Neural cell (in vitro differentiated cells): Measurements from ENCODE around the gene GUCA2B. TPM values are rescaled to one million over a fixed set of nuclear protein-coding genes. Genes with fewer than 3 reads are reported as not detected.

Experiments used
- H2AFZ ChIP-seq: fragments of 200-600, 300-800 bp; sonication (generic), shearing (Covaris generic); 2 replicates; pipeline ENCODE4 v1.6.0; 2014; ENCODE audit warnings: low read depth, mild to moderate bottlenecking, antibody characterized with exemption, low read length, moderate library complexity
- H3F3A ChIP-seq: fragments of 200-600 bp; shearing (Covaris generic); 2 replicates; pipeline ENCODE4 v1.6.1; 2016; ENCODE audit warnings: mild to moderate bottlenecking, moderate library complexity, mixed read lengths, antibody characterized with exemption, low read length; ENCODE audit not compliant: insufficient read depth, poor library complexity, severe bottlenecking
- H3K27ac ChIP-seq: fragments of 200-600, 300-800 bp; sonication (generic), shearing (Covaris generic); 2 replicates; pipeline ENCODE4 v1.5.1; 2014; ENCODE audit warnings: mild to moderate bottlenecking, low read length, moderate library complexity
- H3K27me3 ChIP-seq: fragments of 300-800, 200-600 bp; sonication (generic), shearing (Covaris generic); 2 replicates; pipeline ENCODE4 v1.6.0; 2014; ENCODE audit warnings: mild to moderate bottlenecking, low read depth, low read length, moderate library complexity; ENCODE audit not compliant: insufficient read depth
- H3K36me3 ChIP-seq: fragments of 300-800, 200-600 bp; sonication (generic), shearing (Covaris generic); 2 replicates; pipeline ENCODE4 v1.5.1; 2014; ENCODE audit warnings: mild to moderate bottlenecking, antibody characterized with exemption, low read length, moderate library complexity; ENCODE audit not compliant: insufficient read depth
- H3K4me2 ChIP-seq: fragments of 300-800, 200-600 bp; sonication (generic), shearing (Covaris generic); 2 replicates; pipeline ENCODE4 v1.6.0; 2014; ENCODE audit warnings: mild to moderate bottlenecking, low read length
- H3K4me3 ChIP-seq: fragments of 300-800, 200-600 bp; sonication (generic), shearing (Covaris generic); 2 replicates; pipeline ENCODE4 v1.5.1; 2014; ENCODE audit warnings: mild to moderate bottlenecking, low read length, moderate library complexity
- H3K79me2 ChIP-seq: fragments of 200-600 bp; shearing (Covaris generic); replicated peaks from 2 replicates; pipeline ENCODE4 v1.6.0; 2014; ENCODE audit warnings: mild to moderate bottlenecking, low read length, moderate library complexity; ENCODE audit not compliant: insufficient read depth
- H3K9ac ChIP-seq: fragments of 300-800, 200-600 bp; sonication (generic), shearing (Covaris generic); 2 replicates; pipeline ENCODE4 v1.6.1; 2016; ENCODE audit warnings: mild to moderate bottlenecking, low read length, mixed read lengths
- H3K9me2 ChIP-seq: fragments of 200-600 bp; shearing (Covaris generic); 2 replicates; pipeline ENCODE4 v1.6.1; 2016; ENCODE audit warnings: mild to moderate bottlenecking, low read length, mixed read lengths; ENCODE audit not compliant: insufficient read depth
- H3K9me3 ChIP-seq: fragments of 200-600, 300-800 bp; sonication (generic), shearing (Covaris generic); 2 replicates; pipeline ENCODE4 v1.6.1; 2016; ENCODE audit warnings: mild to moderate bottlenecking, mixed run types, low read length, moderate library complexity, mixed read lengths
- H4K20me1 ChIP-seq: fragments of 200-600 bp; shearing (Covaris generic); 2 replicates; pipeline ENCODE4 v1.6.1; 2016; ENCODE audit warnings: mild to moderate bottlenecking, mixed run types; ENCODE audit not compliant: insufficient read depth
- EP300 ChIP-seq: fragments of 450-650 bp; conservative IDR thresholded peaks from 2 replicates; pipeline ENCODE4 v1.6.1; 2014; ENCODE audit warnings: antibody characterized with exemption, mild to moderate bottlenecking, moderate library complexity; ENCODE audit not compliant: poor library complexity, severe bottlenecking
- EZH2 ChIP-seq: fragments of 200-600, 300-800 bp; shearing (Covaris generic), sonication (generic); IDR thresholded peaks from 2 replicates; pipeline ENCODE4 v1.6.1; 2014; ENCODE audit warnings: antibody characterized with exemption, low read length, borderline replicate concordance, mild to moderate bottlenecking; ENCODE audit not compliant: insufficient read depth, poor library complexity, severe bottlenecking
- MXI1 ChIP-seq: fragments of 450-650 bp; conservative IDR thresholded peaks from 2 replicates; pipeline ENCODE4 v1.6.1; 2014; ENCODE audit warnings: antibody characterized with exemption, mild to moderate bottlenecking; ENCODE audit not compliant: poor library complexity, severe bottlenecking
- POLR2AphosphoS5 ChIP-seq: IDR thresholded peaks from 2 replicates; pipeline ENCODE4 v1.6.1; 2012
- RAD21 ChIP-seq: fragments of 450-650 bp; conservative IDR thresholded peaks from 2 replicates; pipeline ENCODE4 v1.6.1; 2014; ENCODE audit warnings: antibody characterized with exemption, mild to moderate bottlenecking, moderate library complexity
- SMC3 ChIP-seq: fragments of 450-650 bp; conservative IDR thresholded peaks from 2 replicates; pipeline ENCODE4 v1.6.1; 2014; ENCODE audit warnings: antibody characterized with exemption, mild to moderate bottlenecking, moderate library complexity; ENCODE audit not compliant: poor library complexity
- TAF1 ChIP-seq: IDR thresholded peaks from 2 replicates; pipeline ENCODE4 v1.6.1; 2012; ENCODE audit warnings: low read depth
- polyA plus RNA-seq: library from polyadenylated mRNA; depleted of rRNA; stranded (reverse); fragments of >200 nt; gene quantifications from 2 replicates; pipeline ENCODE4 v1.2.3, GENCODE V29; 2014
- TF ChIP-seq, protein P1 (sequence below): IDR thresholded peaks from 2 replicates; pipeline ENCODE4 v1.6.1; 2012; ENCODE audit warnings: borderline replicate concordance
- TF ChIP-seq, protein P2 (sequence below): fragments of 450-650 bp; IDR thresholded peaks from 2 replicates; pipeline ENCODE4 v1.5.1; 2014; ENCODE audit warnings: antibody characterized with exemption, mild to moderate bottlenecking, moderate library complexity; ENCODE audit not compliant: poor library complexity, severe bottlenecking

The GUCA2B gene
- polyA plus RNA-seq, 1 donor from 2014 or later, result not detected

DNA sequence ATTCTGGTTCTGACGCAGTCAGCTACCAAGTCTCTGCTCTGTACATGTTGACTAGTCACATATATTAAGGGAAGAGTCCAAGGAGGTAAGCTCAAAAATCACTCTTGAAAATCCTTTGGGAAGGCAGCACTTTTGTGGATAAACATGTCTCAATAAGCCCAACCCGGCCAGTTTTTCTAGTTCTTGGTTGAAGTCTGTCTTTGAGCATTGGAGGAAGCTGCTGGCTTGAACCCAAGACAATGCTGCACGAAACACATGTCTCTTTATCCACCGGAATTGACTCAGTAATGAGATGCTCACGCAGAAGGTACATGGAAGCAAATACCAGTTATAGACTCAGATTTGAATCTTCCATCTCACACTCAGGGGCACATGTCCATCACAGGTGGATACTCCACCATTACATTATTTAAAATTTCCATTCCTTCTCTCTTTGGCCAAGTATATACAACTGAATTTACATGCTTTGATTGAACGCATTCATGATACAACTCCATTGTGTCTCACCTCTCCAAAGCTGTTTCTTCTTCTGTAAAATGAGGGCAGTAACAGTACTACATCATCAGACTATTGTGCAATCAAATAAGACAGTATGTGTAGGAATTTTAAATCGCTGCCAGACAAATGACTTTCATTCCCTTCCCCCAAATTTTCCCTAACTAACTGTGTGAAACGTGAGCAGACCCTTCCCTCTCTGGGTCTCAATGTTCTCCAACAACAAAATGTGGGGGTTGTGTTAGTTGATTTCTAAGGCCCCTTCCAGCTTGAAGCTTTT is 20.9 kb downstream of the GUCA2B start:
- no peak for TF ChIP-seq RAD21
- no peak for TF ChIP-seq EZH2
- no peak for TF ChIP-seq MXI1
- TF ChIP-seq EP300, result no peak
- TF ChIP-seq, protein P1, sequence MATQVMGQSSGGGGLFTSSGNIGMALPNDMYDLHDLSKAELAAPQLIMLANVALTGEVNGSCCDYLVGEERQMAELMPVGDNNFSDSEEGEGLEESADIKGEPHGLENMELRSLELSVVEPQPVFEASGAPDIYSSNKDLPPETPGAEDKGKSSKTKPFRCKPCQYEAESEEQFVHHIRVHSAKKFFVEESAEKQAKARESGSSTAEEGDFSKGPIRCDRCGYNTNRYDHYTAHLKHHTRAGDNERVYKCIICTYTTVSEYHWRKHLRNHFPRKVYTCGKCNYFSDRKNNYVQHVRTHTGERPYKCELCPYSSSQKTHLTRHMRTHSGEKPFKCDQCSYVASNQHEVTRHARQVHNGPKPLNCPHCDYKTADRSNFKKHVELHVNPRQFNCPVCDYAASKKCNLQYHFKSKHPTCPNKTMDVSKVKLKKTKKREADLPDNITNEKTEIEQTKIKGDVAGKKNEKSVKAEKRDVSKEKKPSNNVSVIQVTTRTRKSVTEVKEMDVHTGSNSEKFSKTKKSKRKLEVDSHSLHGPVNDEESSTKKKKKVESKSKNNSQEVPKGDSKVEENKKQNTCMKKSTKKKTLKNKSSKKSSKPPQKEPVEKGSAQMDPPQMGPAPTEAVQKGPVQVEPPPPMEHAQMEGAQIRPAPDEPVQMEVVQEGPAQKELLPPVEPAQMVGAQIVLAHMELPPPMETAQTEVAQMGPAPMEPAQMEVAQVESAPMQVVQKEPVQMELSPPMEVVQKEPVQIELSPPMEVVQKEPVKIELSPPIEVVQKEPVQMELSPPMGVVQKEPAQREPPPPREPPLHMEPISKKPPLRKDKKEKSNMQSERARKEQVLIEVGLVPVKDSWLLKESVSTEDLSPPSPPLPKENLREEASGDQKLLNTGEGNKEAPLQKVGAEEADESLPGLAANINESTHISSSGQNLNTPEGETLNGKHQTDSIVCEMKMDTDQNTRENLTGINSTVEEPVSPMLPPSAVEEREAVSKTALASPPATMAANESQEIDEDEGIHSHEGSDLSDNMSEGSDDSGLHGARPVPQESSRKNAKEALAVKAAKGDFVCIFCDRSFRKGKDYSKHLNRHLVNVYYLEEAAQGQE, result no peak
- no peak for TF ChIP-seq TAF1
- TF ChIP-seq SMC3, result no peak
- TF ChIP-seq, protein P2, sequence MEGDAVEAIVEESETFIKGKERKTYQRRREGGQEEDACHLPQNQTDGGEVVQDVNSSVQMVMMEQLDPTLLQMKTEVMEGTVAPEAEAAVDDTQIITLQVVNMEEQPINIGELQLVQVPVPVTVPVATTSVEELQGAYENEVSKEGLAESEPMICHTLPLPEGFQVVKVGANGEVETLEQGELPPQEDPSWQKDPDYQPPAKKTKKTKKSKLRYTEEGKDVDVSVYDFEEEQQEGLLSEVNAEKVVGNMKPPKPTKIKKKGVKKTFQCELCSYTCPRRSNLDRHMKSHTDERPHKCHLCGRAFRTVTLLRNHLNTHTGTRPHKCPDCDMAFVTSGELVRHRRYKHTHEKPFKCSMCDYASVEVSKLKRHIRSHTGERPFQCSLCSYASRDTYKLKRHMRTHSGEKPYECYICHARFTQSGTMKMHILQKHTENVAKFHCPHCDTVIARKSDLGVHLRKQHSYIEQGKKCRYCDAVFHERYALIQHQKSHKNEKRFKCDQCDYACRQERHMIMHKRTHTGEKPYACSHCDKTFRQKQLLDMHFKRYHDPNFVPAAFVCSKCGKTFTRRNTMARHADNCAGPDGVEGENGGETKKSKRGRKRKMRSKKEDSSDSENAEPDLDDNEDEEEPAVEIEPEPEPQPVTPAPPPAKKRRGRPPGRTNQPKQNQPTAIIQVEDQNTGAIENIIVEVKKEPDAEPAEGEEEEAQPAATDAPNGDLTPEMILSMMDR, result no peak
- TF ChIP-seq POLR2AphosphoS5, result no peak
- H3K79me2 ChIP-seq, result no peaks in the 10 kb centered on the region
- H3K4me2 ChIP-seq, result no peak overlapping the region
- no peak overlapping the region for H3K4me3 ChIP-seq
- H2AFZ ChIP-seq, result no peak overlapping the region
- no peaks in the 10 kb centered on the region for H3K36me3 ChIP-seq
- H3K9ac ChIP-seq, result no peak overlapping the region
- H3K9me2 ChIP-seq, result no peaks in the 10 kb centered on the region
- H3K9me3 ChIP-seq, result no peaks in the 10 kb centered on the region
- no peaks in the 10 kb centered on the region for H4K20me1 ChIP-seq
- H3K27ac ChIP-seq, result no peak overlapping the region
- no peaks in the 10 kb centered on the region for H3K27me3 ChIP-seq
- H3F3A ChIP-seq, result no peaks in the 10 kb centered on the region

DNA sequence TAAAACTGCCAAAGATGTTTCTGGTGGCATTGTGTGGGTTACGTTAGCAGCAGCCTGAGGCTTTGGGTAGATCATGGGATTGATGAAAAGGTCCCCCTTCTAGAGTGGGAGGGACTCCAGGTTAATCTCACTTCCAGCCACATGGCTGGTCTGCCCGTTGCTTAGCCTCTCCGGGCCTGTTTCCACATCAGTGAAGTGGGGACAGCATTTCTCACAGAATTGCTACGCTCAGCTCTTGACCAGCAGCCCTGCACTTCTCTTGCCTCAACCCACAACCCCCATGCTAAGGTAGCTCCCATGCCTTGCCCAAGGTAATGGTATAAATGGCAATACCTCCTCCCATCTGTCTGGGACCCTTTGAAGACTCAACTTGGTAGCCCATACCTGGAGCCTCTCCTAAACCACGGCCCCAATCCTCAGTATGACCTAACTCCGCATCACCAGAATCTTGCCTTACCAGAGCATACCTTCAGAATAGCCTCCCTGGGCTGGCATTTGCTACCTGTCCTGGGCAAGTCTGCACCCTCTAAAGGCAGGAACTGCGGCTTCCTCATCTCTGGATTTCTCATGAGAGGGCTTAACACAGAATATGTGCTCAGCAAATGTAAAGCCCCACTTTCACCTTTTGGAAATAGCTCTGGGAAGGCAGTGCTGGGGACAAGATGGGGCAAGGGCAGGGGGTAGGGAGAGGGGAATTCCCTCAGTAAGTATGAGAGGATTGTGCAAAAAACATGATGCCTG is 22.3 kb downstream of the GUCA2B start:
- Histone ChIP-seq H3K9ac (no peak overlapping the region), H4K20me1 (no peaks in the 10 kb centered on the region), H3K4me2 (no peak overlapping the region), H3K9me2 (no peaks in the 10 kb centered on the region), H2AFZ (no peak overlapping the region), H3K27ac (no peak overlapping the region), H3F3A (no peaks in the 10 kb centered on the region), H3K4me3 (no peak overlapping the region), H3K79me2 (no peaks in the 10 kb centered on the region), H3K36me3 (no peaks in the 10 kb centered on the region), H3K9me3 (no peaks in the 10 kb centered on the region), H3K27me3 (no peaks in the 10 kb centered on the region)
- TF ChIP-seq RAD21 (no peak), TAF1 (no peak), MXI1 (no peak), EP300 (no peak), EZH2 (no peak), POLR2AphosphoS5 (no peak)
